Glutamatergic neuron (in vitro differentiated cells): Measurements from ENCODE around the gene SV2B. TPM values are rescaled to one million over a fixed set of nuclear protein-coding genes. Genes with fewer than 3 reads are reported as not detected.
A peak's percentile ranks its signal among the peaks of the same experiment; 100 is the strongest.

Experiments
- DNase-seq: peaks from one replicate; pipeline ENCODE4 v3.0.0; 2022
- H3K27ac Mint-ChIP-seq: one replicate; pipeline ENCODE4 v1.8.0; 2020; ENCODE audit warnings: mild to moderate bottlenecking, mixed read lengths, inconsistent platforms; ENCODE audit not compliant: unreplicated experiment
- H3K27me3 Mint-ChIP-seq: one replicate; pipeline ENCODE4 v1.8.0; 2020; ENCODE audit warnings: mild to moderate bottlenecking, moderate library complexity, mixed read lengths, inconsistent platforms; ENCODE audit not compliant: unreplicated experiment
- H3K36me3 Mint-ChIP-seq: one replicate; pipeline ENCODE4 v1.8.0; 2020; ENCODE audit warnings: mild to moderate bottlenecking, mixed read lengths, inconsistent platforms; ENCODE audit not compliant: unreplicated experiment
- H3K4me1 Mint-ChIP-seq: one replicate; pipeline ENCODE4 v1.8.0; 2020; ENCODE audit warnings: mild to moderate bottlenecking, low read depth, mixed read lengths, inconsistent platforms; ENCODE audit not compliant: unreplicated experiment
- H3K4me3 Mint-ChIP-seq: one replicate; pipeline ENCODE4 v1.8.0; 2020; ENCODE audit warnings: mild to moderate bottlenecking, mixed read lengths, inconsistent platforms; ENCODE audit not compliant: unreplicated experiment
- H3K9me3 Mint-ChIP-seq: one replicate; pipeline ENCODE4 v1.8.0; 2020; ENCODE audit warnings: mild to moderate bottlenecking, moderate library complexity, mixed read lengths, inconsistent platforms; ENCODE audit not compliant: unreplicated experiment
- CTCF ChIP-seq: fragments of 200-600 bp; sonication (generic); IDR thresholded peaks from one replicate; pipeline ENCODE4 v1.5.0; 2021; ENCODE audit not compliant: partially characterized antibody, unreplicated experiment
- total RNA-seq: library from RNA; stranded (reverse); fragmentation: NEBNext Ultra II Directional; extraction: Animal tissue kit (Norgen Biotek cat#: 25700); gene quantifications from one replicate; pipeline ENCODE4 v1.2.1, GENCODE V29; 2021; ENCODE audit not compliant: unreplicated experiment

SV2B gene
- total RNA-seq, 1 donor from 2014 or later: 7.1 TPM

GRCh38 chr15:91126080-91126479, 26.0 kb downstream of the SV2B start:
- H3K27me3 Mint-ChIP-seq: peaks cover 4% of the 10 kb centered on the region
- DNase-seq: no peak
- peaks cover 6% of the 10 kb centered on the region for H3K9me3 Mint-ChIP-seq
- no peak for TF ChIP-seq CTCF
- no peak overlapping the region for H3K4me3 Mint-ChIP-seq
- no peaks in the 10 kb centered on the region for H3K36me3 Mint-ChIP-seq
- no peak overlapping the region for H3K27ac Mint-ChIP-seq
- peaks cover 30% of the 10 kb centered on the region for H3K4me1 Mint-ChIP-seq

- peak overlapping the region; percentile 51 for H3K4me3 Mint-ChIP-seq
- no peak for TF ChIP-seq CTCF
- no peak for DNase-seq
- H3K9me3 Mint-ChIP-seq: peaks cover 6% of the 10 kb centered on the region
- H3K27ac Mint-ChIP-seq: peak overlapping the region; percentile 81
- H3K4me1 Mint-ChIP-seq: peaks cover 25% of the 10 kb centered on the region
- peaks cover 3% of the 10 kb centered on the region for H3K27me3 Mint-ChIP-seq
- no peaks in the 10 kb centered on the region for H3K36me3 Mint-ChIP-seq
Measured at GRCh38 chr15:91127236-91127955, 27.3 kb downstream of the SV2B start.

- H3K36me3 Mint-ChIP-seq: no peaks in the 10 kb centered on the region
- no peak for DNase-seq
- H3K27me3 Mint-ChIP-seq: peaks cover 2% of the 10 kb centered on the region
- no peak for TF ChIP-seq CTCF
- H3K4me1 Mint-ChIP-seq: peaks cover 24% of the 10 kb centered on the region
- no peak overlapping the region for H3K4me3 Mint-ChIP-seq
- no peak overlapping the region for H3K27ac Mint-ChIP-seq
- H3K9me3 Mint-ChIP-seq: peaks cover 6% of the 10 kb centered on the region
Measured at GRCh38 chr15:91128016-91128415, 28.0 kb downstream of the SV2B start.

- H3K4me3 Mint-ChIP-seq: no peak overlapping the region
- H3K36me3 Mint-ChIP-seq: no peaks in the 10 kb centered on the region
- DNase-seq: no peak
- peaks cover 17% of the 10 kb centered on the region for H3K4me1 Mint-ChIP-seq
- peaks cover 4% of the 10 kb centered on the region for H3K9me3 Mint-ChIP-seq
- no peak overlapping the region for H3K27ac Mint-ChIP-seq
- no peak for TF ChIP-seq CTCF
- peaks cover 4% of the 10 kb centered on the region for H3K27me3 Mint-ChIP-seq
Measured at GRCh38 chr15:91129436-91129835, 29.4 kb downstream of the SV2B start.

GRCh38 chr15:91132079-91132478, 32.0 kb downstream of the SV2B start:
- no peaks in the 10 kb centered on the region for H3K36me3 Mint-ChIP-seq
- H3K4me3 Mint-ChIP-seq: no peak overlapping the region
- peaks cover 4% of the 10 kb centered on the region for H3K27me3 Mint-ChIP-seq
- no peak overlapping the region for H3K27ac Mint-ChIP-seq
- no peak for DNase-seq
- H3K4me1 Mint-ChIP-seq: peaks cover 11% of the 10 kb centered on the region
- no peaks in the 10 kb centered on the region for H3K9me3 Mint-ChIP-seq
- TF ChIP-seq CTCF: no peak
